ENCODE results near the gene PDE11A.

PDE11A gene

DNA sequence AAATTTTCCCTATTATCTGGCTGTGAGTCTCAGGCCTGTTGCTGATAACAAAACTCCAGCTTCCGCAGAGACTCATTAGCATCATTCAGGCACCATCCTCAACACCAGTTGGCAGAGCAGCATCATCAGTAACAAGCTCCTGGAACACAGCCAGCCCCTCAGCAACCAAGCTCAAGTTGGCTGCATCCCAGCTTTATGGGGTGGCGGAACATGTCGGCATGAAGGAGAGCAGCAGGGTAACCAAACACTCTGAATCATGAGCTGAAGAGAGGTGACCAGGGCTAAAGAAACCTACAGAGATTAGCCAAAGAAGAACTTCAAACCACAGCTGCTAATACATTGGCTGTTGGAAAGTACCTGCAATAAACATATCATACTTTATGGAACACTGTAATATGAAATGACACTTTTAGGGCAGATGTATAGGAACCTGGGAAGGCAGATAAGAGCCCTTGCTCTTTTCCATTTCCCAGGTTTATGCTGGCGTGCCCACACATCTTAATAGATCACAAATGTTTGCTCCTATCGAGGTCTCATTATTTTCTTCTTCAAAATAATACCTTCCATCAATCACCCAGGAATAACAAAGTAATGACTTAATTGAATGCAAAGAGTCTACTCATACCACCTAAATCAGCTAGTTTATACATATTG is 63.8 kb downstream of the PDE11A start:
- CTCF ChIA-PET, result no interaction called here
- Mint-ChIP-seq H3K4me3 (no peak overlapping the region), H3K4me1 (no peaks in the 10 kb centered on the region), H3K9me3 (no peaks in the 10 kb centered on the region), H3K27ac (no peak overlapping the region), H3K27me3 (no peaks in the 10 kb centered on the region), H3K36me3 (no peaks in the 10 kb centered on the region)
- no peak for DNase-seq

DNA sequence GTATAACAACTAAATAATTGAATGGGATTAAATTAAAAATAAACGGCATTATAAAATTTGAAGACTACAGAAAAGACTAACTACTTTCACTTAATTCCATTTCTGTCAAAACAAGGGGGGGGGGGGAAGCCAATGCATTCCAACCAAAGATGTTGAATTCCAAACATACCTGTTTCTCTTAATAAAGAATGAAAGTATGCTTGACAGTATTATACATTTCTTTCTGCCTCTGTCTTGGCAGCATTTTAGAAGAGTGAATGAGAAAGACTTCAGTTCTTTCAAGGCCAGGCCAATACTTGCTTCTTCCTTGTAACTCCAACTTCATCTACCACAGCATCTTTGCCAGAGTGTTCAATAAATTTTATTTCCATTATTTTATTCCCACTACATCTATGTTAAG is 65.9 kb downstream of the PDE11A start:
- no peaks in the 10 kb centered on the region for H3K27me3 Mint-ChIP-seq
- H3K4me1 Mint-ChIP-seq, result no peaks in the 10 kb centered on the region
- H3K9me3 Mint-ChIP-seq, result no peaks in the 10 kb centered on the region
- H3K4me3 Mint-ChIP-seq, result no peak overlapping the region
- CTCF ChIA-PET, result no interaction called here
- H3K36me3 Mint-ChIP-seq, result no peaks in the 10 kb centered on the region
- no peak for DNase-seq
- no peak overlapping the region for H3K27ac Mint-ChIP-seq

DNA sequence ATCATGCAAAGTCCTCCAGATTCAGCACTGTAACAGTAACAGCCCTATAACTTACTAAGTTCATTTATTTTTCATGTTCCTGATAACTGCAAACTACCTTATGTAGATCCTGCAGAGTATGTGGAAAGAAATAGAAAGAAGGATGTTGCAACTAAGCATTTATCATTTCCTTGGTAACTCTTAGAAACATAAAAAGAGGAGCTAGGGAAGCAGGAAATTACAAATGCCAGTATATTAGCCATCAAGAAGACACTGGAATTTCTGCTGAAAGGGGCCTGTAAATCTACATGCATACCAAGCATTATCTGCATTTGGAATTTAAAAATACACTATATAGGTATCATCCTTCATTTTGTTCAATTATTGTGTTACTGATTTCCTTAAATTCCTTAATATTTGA is 66.8 kb downstream of the PDE11A start:
- Mint-ChIP-seq H3K9me3 (no peaks in the 10 kb centered on the region), H3K27ac (no peak overlapping the region), H3K4me3 (no peak overlapping the region), H3K4me1 (no peaks in the 10 kb centered on the region), H3K27me3 (no peaks in the 10 kb centered on the region), H3K36me3 (no peaks in the 10 kb centered on the region)
- CTCF ChIA-PET, result no interaction called here
- DNase-seq, result no peak

DNA sequence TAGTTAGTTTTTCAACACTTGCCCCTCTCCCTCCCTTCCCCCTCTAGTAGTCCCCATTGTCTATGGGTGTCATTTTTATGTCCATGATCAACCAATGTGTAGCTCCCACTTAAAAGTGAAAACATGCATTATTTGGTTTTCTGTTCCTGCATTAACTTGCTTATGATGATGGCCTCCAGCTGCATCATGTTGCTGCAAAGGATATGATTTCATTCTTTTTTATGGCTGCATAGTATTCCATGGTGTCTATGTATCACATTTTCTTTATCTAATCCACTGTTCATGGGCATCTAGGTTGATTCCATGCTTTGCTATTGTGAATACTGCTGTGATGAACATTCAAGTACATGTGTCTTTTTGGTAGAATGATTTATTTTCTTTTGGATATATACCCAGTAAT is 70.5 kb downstream of the PDE11A start:
- Mint-ChIP-seq H3K27ac (no peak overlapping the region), H3K27me3 (no peaks in the 10 kb centered on the region), H3K4me3 (no peak overlapping the region), H3K4me1 (no peaks in the 10 kb centered on the region), H3K36me3 (no peaks in the 10 kb centered on the region), H3K9me3 (no peaks in the 10 kb centered on the region)
- CTCF ChIA-PET, result no interaction called here
- DNase-seq, result no peak

DNA sequence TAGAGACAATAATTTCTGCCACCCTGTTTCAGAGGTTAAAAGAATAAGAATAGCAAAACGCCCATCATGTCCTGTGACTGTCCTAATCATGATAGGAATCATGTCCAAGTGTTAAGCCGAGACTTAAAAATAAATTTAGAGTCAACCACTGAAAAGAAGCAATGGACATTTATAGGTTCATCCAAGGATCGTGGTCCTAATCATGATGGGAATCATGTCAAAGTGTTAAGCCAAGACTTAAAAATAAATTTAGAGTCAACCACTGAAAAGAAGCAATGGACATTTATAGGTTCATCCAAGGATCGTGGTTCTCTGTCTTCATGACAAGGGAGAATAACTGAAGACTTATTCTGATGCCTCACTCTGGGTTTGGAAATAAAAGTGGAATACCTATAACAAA is 73.6 kb downstream of the PDE11A start:
- CTCF ChIA-PET, result no interaction called here
- Mint-ChIP-seq H3K4me1 (no peaks in the 10 kb centered on the region), H3K27ac (no peak overlapping the region), H3K36me3 (no peaks in the 10 kb centered on the region), H3K4me3 (no peak overlapping the region), H3K27me3 (no peaks in the 10 kb centered on the region), H3K9me3 (no peaks in the 10 kb centered on the region)
- DNase-seq, result no peak

- no peak for DNase-seq
- H3K36me3 Mint-ChIP-seq, result no peaks in the 10 kb centered on the region
- no peak overlapping the region for H3K4me3 Mint-ChIP-seq
- H3K9me3 Mint-ChIP-seq, result no peaks in the 10 kb centered on the region
- CTCF ChIA-PET, result no interaction called here
- no peak overlapping the region for H3K27ac Mint-ChIP-seq
- H3K4me1 Mint-ChIP-seq, result no peaks in the 10 kb centered on the region
- no peaks in the 10 kb centered on the region for H3K27me3 Mint-ChIP-seq
Observed at GRCh38 chr2:177998006-177998405, 74.6 kb downstream of the PDE11A start.

DNA sequence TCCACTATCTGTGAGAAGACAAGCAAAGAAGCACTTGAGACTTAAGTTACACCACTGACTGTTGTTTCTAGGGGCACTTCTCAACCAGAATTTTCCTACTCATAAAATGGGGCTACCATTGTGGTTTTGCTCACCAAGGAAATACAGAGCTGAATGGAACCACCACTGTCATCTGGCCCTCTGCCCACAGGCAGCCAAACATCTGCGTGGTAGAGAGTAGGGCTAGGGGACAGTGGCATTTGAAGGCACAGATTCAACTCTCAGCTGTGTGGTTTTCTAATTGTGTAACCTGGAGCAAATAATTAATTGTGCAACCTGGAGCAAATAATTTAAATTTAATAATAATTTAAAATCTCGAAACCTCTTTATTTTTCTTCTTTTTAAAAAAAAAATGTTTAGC is 79.6 kb downstream of the PDE11A start:
- H3K27ac Mint-ChIP-seq, result no peak overlapping the region
- H3K36me3 Mint-ChIP-seq, result no peaks in the 10 kb centered on the region
- no peaks in the 10 kb centered on the region for H3K9me3 Mint-ChIP-seq
- H3K4me1 Mint-ChIP-seq, result no peaks in the 10 kb centered on the region
- no peaks in the 10 kb centered on the region for H3K27me3 Mint-ChIP-seq
- no peak for DNase-seq
- no peak overlapping the region for H3K4me3 Mint-ChIP-seq
- CTCF ChIA-PET, result interaction anchor here (1.2 kb wide), 1 partner anchor 9 kb away, joined by 7 read pairs; no protein-coding TSS in a partner anchor

DNA sequence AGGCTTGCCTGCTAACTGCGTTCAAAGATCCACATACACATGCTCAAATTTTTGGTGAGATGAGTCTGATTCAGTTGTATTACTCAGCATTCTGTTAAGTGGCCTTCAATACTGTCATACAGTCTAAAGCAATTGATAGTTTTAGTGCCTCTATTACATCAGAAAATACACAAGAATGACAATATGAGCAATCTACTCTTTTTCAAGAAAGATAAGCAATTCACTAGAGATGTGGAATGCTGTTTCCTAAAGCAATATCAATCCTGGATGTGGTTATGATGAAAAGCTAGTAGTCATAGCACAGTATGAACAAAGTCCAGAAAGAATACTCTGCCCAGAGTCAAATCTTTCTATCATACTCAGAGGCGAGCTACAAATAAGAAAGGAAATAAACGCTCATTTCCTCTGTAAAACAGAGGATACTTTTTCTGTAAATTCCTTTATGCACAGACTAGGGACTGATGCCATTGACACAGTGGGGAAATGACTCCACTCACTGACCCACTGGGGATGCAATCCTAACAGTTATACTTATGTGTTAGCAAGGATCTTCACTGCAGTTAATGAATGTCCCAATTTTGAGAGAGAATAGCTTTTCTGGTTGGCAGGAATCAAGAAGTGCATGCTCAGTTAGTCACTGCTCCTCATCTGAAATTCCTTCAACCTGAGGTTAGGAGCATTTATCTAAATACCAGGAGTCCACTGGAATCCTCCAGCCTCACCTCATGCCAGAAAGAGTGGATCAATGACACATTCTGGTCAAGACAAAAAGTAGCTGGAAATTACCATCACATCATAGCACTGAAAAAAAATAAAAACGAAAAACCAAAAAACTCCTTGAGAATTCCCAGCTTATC is 83.3 kb downstream of the PDE11A start:
- no peaks in the 10 kb centered on the region for H3K36me3 Mint-ChIP-seq
- CTCF ChIA-PET, result no interaction called here
- no peak overlapping the region for H3K4me3 Mint-ChIP-seq
- peaks cover 4% of the 10 kb centered on the region for H3K27me3 Mint-ChIP-seq
- H3K27ac Mint-ChIP-seq, result no peak overlapping the region
- no peaks in the 10 kb centered on the region for H3K9me3 Mint-ChIP-seq
- H3K4me1 Mint-ChIP-seq, result no peaks in the 10 kb centered on the region
- DNase-seq, result no peak

GRCh38 chr2:177984749-177985148 is 87.8 kb downstream of the PDE11A start:
- no peaks in the 10 kb centered on the region for H3K36me3 Mint-ChIP-seq
- H3K4me3 Mint-ChIP-seq, result no peak overlapping the region
- no peaks in the 10 kb centered on the region for H3K9me3 Mint-ChIP-seq
- no peaks in the 10 kb centered on the region for H3K4me1 Mint-ChIP-seq
- H3K27ac Mint-ChIP-seq, result no peak overlapping the region
- no peak for DNase-seq
- CTCF ChIA-PET, result interaction anchor here (1.0 to 1.6 kb wide), 2 partner anchors 9 to 22 kb away, joined by 3 to 7 read pairs; no protein-coding TSS in a partner anchor
- H3K27me3 Mint-ChIP-seq, result peaks cover 4% of the 10 kb centered on the region

DNA sequence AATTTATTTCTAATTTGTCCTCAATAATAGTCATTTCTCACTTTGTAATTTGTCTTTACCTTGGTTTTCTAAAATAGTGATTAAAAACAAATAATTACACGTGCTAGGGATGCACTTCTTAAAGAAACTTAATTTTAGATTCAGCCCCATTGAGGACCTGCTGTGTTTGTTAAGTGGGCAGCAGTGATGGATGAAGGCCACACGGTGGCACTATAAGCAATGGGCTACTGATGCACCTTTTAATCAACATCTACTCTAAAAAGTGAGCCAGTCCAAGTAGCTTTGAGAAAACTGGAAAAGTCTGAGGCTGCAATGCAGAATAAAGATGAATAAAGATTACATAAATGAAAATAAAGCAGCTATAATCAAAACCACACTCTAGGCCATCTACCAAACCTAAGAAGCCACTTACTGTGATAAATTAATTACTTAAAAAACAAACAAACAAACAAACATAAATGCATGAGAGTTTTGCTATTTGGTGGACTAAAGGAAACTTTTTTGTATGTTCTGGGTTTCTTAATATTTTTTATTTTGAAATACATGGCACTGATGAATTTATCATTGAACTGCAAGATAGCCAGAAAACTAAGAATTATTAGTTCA is 89.3 kb downstream of the PDE11A start:
- Mint-ChIP-seq H3K27ac (no peak overlapping the region), H3K9me3 (no peaks in the 10 kb centered on the region), H3K27me3 (peaks cover 4% of the 10 kb centered on the region), H3K36me3 (no peaks in the 10 kb centered on the region), H3K4me1 (no peaks in the 10 kb centered on the region), H3K4me3 (no peak overlapping the region)
- peak; percentile 29 for DNase-seq
- CTCF ChIA-PET, result interaction anchor here (0.6 to 1.3 kb wide), 5 partner anchors 12 to 442 kb away, joined by 3 read pairs; no protein-coding TSS in a partner anchor

GRCh38 chr2:177972782-177973181 is 99.8 kb downstream of the PDE11A start:
- Mint-ChIP-seq H3K9me3 (no peaks in the 10 kb centered on the region), H3K36me3 (no peaks in the 10 kb centered on the region), H3K27ac (no peak overlapping the region), H3K27me3 (no peaks in the 10 kb centered on the region), H3K4me1 (no peaks in the 10 kb centered on the region), H3K4me3 (no peak overlapping the region)
- DNase-seq, result no peak
- CTCF ChIA-PET, result interaction anchor here (1.0 kb wide), 1 partner anchor 10 kb away, joined by 3 read pairs; no protein-coding TSS in a partner anchor

GRCh38 chr2:177972123-177972522 is 100.5 kb downstream of the PDE11A start:
- DNase-seq, result no peak
- Mint-ChIP-seq H3K4me1 (no peaks in the 10 kb centered on the region), H3K27me3 (no peaks in the 10 kb centered on the region), H3K27ac (no peak overlapping the region), H3K36me3 (no peaks in the 10 kb centered on the region), H3K4me3 (no peak overlapping the region), H3K9me3 (no peaks in the 10 kb centered on the region)
- CTCF ChIA-PET, result interaction anchor here (1.0 kb wide), 1 partner anchor 9 kb away, joined by 3 read pairs; no protein-coding TSS in a partner anchor

DNA sequence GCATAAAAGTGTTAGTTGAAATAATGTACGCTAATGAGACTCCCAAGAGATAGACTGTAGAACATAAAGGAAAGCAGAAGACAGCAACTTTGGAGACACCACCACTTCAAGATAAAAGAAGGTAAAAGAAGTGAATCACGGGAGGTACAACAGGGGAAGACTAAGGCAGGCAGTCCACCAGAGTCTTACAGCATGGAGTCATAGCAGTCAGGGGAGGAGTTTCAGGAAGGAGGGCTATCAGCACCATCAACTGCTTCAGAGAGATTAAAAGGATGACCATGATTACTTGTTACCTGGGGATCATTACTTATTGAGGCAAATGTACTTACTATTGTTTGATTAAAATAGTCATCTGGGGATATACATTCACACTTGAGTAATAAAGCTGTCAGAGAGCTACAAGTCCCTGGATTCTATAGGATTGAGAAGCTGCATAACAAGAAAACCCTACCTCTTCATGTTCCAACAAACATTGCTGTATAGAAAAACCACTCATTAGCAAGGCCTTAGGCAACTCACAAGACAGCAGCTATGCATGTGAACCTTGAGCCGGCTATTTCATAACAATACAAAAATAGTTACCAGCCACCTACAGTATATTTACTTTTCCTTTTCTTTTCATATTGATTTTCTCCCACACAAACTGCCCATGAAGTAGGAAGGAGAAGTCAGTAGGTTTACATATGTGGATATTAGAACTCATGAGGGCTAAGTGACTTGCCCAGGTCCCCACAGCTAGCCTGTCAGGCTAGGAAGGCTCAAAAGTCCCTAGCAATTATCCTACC is 101.7 kb downstream of the PDE11A start:
- no peak overlapping the region for H3K4me3 Mint-ChIP-seq

DNA sequence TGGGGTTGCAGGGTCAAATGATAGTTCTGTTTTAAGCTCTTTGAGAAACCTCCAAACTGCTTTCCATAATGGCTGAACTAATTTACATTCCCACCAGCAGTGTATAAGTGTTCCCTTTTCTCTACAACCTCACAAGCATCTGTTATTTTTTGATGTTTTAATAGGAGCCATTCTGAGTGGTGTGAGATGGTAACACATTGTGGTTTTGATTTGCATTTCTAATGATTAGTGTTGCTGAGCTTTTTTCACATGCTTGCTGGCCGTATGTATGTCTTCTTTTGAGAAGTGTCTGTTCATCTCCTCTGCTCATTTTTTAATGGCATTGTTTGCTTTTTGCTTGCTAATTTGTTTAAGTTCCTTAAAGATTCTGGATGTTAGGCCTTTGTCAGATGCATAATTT is 107.7 kb downstream of the PDE11A start:
- Mint-ChIP-seq H3K27me3 (no peaks in the 10 kb centered on the region), H3K36me3 (no peaks in the 10 kb centered on the region), H3K4me1 (no peaks in the 10 kb centered on the region), H3K4me3 (no peak overlapping the region), H3K27ac (no peak overlapping the region), H3K9me3 (no peaks in the 10 kb centered on the region)
- CTCF ChIA-PET, result no interaction called here
- no peak for DNase-seq

More for the DNA sequence above, 101.7 kb downstream of the PDE11A start:
- CTCF ChIA-PET, result no interaction called here
- H3K9me3 Mint-ChIP-seq, result no peaks in the 10 kb centered on the region
- H3K27me3 Mint-ChIP-seq, result no peaks in the 10 kb centered on the region
- no peak for DNase-seq
- H3K36me3 Mint-ChIP-seq, result no peaks in the 10 kb centered on the region
- no peak overlapping the region for H3K27ac Mint-ChIP-seq
- no peaks in the 10 kb centered on the region for H3K4me1 Mint-ChIP-seq

All from activated naive CD4-positive, alpha-beta T cell treated with anti-CD3 and anti-CD28 coated beads, Interleukin-2, amount 10 ng/mL, durations not matched to agents 7 days and 5 days (primary cell).